Measurements from ENCODE around the gene PNPLA1. TPM values are rescaled to one million over a fixed set of nuclear protein-coding genes. Genes with fewer than 3 reads are reported as not detected.
A peak's percentile ranks its signal among the peaks of the same experiment; 100 is the strongest.

The PNPLA1 gene, protein sequence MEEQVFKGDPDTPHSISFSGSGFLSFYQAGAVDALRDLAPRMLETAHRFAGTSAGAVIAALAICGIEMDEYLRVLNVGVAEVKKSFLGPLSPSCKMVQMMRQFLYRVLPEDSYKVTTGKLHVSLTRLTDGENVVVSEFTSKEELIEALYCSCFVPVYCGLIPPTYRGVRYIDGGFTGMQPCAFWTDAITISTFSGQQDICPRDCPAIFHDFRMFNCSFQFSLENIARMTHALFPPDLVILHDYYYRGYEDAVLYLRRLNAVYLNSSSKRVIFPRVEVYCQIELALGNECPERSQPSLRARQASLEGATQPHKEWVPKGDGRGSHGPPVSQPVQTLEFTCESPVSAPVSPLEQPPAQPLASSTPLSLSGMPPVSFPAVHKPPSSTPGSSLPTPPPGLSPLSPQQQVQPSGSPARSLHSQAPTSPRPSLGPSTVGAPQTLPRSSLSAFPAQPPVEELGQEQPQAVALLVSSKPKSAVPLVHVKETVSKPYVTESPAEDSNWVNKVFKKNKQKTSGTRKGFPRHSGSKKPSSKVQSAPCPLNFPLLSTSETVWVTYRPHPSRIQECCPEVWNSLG
- 1 to 10 TPM; 1.7 to 3.8 (median 1.7) TPM for polyA plus RNA-seq (ENCODE audit: insufficient read length in 3 of 3)
- long read RNA-seq, donor 1, result 0 reads
- long read RNA-seq, donor 2, result 0 reads
- long read RNA-seq, donor 3, result 0 reads
- long read RNA-seq, donor 4, result 0 reads
- long read RNA-seq, donor 5, result 0 reads
- long read RNA-seq, donor 6, result 0 reads
- long read RNA-seq, donor 7, result 0 reads
- long read RNA-seq, donor 8, result 0 reads
- long read RNA-seq, donor 9, result 0 reads
- long read RNA-seq, donor 10, result 0 reads
- long read RNA-seq, donor 11, result 0 reads
- long read RNA-seq, donor 12, result 0 reads
- long read RNA-seq, donor 13, result 0 reads
- long read RNA-seq, donor 14, result 0 reads
- long read RNA-seq, donor 15, result 0 reads
- long read RNA-seq, donor 16, partial matches to known transcripts, result 0 of 2 reads
- long read RNA-seq, donor 16, other reads (novel, unspliced or antisense), result 0 of 2 reads

DNA sequence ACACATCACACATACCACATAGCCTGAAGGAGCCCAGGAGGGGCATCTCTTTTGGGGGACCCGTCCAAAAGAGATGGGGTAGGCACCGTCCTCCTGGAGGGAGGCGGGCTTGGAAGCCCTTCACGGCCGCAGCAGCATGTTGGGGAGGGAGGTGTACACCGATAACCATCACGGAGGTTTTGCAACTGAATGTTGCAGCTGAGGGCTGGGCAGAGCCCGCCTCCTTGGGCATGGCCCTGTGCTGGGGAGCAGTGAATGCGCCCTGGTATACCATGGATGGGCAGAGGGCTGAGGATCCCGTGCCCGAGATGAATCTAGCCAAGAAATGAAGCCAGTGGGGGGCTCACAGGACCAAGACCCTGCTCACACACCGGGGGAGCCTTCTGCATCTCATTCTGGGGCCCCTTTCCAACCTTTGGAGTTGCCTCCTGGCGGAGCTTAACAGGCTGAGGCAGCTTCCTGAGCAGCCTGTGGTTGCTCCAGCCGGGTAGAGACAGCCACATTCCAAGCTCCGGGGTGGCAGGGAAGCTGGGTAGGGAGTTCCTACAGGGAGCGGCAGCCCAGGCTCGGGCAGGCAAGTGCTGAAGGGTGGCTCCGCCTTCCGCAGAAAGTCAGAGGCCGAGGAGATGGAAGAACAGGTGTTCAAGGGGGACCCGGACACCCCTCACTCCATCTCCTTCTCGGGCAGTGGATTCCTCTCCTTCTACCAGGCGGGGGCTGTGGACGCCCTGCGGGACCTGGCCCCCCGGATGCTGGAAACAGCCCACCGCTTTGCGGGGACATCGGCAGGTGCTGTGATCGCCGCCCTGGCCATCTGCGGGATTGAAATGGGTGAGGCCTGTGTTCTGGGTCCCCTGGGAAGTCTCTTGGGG lies at the start of gene PNPLA1:
Gene PNPLA1 (plus strand): TSS at position 227 of the 872 bp plus-strand sequence. CDS start 400 bp downstream, at position 627.
- DNase-seq (ENCODE audit: extremely low read depth in 1 of 11, low read depth in 9 of 11, low spot score in 4 of 11), result no peak

DNA sequence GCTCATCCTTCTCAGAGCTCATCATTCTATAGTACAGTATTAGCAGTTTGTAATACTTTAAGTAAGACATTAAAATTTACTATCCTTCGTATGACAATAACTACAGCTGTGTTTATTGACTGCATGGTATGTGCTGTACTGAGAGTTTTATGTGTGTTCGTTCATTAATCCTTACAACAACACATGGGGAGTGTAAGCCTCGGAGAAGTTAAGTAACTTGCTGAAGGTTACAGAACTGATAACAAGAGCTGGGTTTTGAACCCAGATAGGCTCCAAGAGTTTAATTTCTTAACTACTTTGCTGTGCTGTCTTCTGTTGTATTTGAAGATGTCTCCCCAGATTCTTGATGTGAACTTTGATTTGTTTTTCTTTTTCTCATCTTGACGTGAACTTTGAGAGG lies 49.6 kb upstream of the PNPLA1 start:
- DNase-seq (ENCODE audit: extremely low read depth in 1 of 11, low read depth in 9 of 11, low spot score in 4 of 11), result no peak

DNA sequence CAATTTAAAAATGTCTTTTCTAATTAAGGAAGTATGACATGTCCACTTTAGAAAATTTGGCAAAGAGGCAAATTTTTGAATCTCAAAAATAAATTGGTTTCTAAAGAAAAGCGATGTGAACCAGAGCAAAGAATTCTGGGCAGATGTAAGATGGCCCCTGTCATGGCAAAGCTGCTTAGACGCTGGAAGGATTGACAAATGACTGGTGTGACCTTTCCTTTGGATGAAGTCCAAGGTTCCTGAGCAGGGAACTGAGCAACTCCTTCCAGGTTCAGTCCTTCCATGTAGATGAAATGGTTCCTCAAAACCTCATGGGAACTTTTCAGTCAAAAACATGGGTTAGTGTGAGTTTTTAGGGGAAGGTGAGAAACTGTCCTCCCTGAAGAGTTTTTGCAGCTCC lies 48.2 kb upstream of the PNPLA1 start:
- DNase-seq (ENCODE audit: extremely low read depth in 1 of 11, low read depth in 9 of 11, low spot score in 4 of 11), result no peak

DNA sequence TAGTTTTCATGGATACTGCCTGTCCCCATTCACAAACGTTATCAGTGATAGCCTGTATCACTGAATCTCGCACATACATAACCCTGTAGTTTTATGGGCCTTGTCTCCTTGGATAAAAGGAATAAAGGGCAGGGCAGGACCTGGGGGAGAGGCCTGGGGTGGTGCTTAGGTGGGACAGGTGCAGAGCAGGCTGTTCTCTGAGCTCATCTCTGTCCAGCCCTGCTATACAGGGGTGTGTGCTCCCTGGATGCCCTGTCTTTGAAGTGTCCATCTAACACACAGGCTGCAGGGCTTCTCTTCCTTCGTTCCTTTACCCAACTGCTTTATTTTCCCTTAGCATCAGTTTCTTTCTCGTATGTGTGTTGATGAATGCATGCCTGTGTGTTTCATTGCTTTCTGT lies 46.9 kb upstream of the PNPLA1 start:
- no peak for DNase-seq (ENCODE audit: extremely low read depth in 1 of 11, low read depth in 9 of 11, low spot score in 4 of 11)

DNA sequence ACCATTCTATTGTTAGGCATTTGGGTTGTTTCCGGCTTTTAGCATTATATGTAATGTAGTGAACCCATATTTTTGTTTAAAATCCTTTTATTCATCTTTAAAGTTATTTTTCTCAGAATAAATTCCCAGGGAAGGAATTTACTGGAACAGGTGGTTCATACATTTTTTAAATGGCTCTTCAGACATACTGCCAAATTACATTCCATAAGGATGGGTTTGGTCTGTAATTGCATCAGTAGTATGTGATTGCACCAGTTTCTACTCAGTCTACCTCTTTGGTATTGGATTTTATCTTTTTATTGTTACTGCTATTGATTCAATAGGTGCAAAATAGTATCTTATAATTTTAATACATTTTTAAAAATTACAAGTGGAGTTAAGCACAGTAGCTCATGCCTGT lies 46.2 kb upstream of the PNPLA1 start:
- no peak for DNase-seq (ENCODE audit: extremely low read depth in 1 of 11, low read depth in 9 of 11, low spot score in 4 of 11)

DNA sequence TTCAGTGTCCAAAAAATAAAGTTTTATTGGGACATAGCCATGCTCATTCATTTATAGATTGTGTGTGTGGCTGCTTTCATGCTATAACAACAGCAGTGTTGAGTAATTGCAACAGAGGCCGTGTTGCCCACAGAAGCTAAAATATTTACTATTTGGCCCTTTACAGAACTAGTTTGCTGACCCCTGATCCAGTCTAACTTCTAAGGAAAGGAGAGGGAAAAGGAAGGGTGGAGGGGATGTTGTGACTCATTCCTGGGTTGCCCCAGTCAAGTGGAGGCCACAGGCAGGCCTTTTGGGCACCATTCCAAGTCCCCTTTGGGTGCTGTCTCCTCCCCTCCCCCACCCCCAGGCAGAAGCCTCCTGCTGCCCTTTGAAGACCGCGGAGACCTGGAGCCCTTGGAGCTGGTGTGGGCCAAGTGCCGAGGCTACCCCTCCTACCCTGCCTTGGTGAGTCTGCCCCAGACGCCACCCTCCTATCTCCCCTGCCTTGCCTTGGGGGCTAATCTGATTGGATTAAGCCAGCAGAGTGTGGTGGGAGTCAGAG lies 44.9 kb upstream of the PNPLA1 start:
- DNase-seq (ENCODE audit: extremely low read depth in 1 of 11, low read depth in 9 of 11, low spot score in 4 of 11), result no peak

DNA sequence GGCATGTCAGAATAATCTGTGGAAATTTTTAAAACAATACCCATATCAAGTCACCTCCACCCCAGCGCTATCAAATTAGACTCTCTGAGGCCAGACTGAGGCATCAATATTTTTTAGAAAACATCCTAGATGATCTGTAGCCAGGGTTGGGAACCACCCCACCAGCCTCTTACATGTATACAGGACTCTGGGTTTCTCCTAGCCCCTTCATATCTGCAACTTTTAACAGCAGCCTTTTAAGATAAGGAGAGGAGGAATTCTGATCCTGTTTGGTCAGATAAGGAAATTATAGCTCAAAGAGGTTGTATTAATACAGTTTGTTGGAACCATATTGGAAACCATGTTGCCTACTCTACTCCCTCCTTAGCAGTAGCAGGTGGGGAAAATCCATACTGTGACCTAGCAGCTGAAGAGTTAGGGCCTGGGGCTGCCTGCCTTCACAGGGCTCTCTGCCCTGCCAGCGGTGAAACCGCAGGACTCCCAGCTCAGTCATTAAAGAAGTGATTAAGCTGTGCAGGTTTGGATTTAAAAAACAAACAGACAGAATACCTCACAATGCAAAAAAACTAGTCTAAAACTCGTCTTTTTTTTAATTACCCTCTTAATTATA lies 43.3 kb upstream of the PNPLA1 start:
- no peak for DNase-seq (ENCODE audit: extremely low read depth in 1 of 11, low read depth in 9 of 11, low spot score in 4 of 11)

DNA sequence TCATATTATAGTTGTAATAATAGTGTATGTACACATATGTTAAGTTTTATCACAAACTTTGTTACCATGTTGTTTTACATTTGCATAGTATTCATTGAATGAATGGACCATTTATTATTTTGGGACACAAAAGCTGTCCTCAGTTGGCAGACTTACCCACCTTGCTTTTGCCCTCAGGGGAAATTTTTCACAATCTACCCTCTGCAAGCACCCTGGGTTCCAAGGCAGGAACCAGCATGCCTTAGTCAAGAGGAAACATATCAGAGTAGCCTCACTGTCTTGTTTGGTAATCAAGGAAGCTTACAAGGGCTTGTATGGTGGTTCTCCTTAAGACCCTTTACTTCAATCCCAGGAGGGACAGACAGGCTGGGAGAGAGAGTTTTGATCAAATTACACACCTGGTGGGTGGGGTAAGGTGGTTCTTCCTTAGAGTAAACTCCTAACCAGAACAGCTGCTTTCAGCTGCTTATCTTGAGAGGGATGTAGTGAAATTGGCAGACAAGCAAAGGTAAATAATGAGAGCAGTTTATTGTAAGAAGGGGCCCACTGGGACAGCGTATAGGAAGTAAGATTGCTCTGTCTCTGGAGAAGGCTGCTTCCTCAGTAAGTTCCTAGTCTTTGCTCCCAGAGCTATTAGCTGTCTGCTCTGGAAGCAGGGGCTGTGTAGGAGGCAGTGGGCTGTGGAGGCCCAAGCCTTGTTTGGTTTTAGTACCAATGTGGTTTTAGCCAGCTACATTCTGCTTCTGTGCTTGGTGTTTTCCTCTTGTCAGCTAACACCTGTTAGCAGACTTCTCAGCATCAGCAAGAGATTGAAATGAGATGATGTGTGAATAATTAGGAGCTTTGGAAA lies 42.3 kb upstream of the PNPLA1 start:
- DNase-seq (ENCODE audit: extremely low read depth in 1 of 11, low read depth in 9 of 11, low spot score in 4 of 11), result no peak

DNA sequence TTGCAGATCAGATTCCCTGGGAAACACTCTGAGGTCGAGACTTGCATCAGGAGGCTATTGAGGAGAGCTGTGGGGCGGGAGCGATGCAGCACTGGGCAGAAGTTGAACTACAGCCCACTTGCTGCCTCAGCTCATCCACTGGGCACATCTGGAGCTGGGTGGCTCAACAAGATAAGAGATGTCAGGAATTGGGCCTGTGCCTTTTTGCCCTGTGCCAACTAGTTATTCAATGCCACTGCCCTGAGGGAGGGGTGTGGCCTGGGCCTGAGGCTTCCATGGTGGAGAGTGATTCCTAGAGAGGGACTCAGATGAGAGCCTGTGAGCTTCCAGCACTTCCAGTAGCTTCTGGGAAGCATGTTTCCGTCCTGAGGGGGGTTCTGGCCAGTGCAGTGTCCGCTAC lies 40.6 kb upstream of the PNPLA1 start:
- no peak for DNase-seq (ENCODE audit: extremely low read depth in 1 of 11, low read depth in 9 of 11, low spot score in 4 of 11)

DNA sequence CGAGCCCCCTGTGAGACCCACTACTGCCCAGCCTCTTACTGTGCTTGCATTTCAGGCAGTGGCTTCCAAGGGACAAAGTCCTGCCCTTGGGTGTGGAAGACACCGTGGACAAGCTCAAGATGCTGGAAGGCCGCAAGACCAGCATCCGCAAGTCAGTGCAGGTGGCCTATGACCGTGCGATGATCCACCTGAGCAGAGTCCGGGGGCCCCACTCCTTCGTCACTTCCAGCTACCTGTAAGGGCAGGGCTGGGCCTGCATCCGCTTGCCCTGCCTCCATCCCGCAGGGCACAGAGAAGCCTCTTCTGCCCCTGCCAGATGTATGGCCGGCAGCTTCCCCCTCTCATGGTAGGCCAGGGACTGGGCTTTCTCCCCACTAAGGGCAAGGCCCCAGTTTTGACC lies 39.5 kb upstream of the PNPLA1 start:
- DNase-seq (ENCODE audit: extremely low read depth in 1 of 11, low read depth in 9 of 11, low spot score in 4 of 11), result no peak

DNA sequence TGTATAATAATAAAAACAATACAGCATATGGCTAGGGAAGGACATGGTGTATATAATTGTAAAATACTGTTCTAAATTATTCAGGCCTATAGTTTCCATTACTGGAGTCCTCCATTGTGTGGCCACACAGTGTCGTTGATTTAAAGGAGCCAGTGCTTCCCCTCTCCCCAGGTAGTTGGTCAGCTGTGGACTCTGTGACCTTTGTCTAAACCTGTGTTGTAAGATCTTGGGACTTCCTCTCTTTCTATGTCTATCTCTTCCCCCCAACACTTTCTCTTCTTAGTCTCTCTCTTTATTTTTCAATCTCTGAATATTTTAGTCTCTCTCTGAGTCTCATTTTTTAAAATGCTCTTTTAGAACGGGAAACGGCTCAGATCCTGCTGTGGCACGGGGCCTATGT lies 37.7 kb upstream of the PNPLA1 start:
- no peak for DNase-seq (ENCODE audit: extremely low read depth in 1 of 11, low read depth in 9 of 11, low spot score in 4 of 11)

DNA sequence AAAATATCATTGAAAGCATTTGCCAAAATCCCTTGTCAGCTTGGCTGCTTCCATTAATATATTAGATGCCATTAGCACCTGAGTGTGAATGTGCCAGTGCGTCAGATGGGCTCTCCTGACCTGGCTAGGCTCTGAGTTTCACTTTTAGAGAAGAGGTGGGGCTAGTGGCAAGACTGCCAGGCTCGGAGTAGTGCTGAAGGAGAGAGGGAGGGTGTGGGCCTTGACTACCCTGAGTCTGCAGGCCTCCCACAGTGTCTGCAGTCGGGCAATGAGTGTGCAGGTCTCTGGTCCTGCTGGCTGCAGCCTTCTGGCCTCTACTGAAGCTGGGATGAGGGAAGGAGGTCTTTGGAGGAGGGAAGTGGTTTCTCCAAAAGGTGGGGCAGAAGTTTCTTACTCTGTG lies 34.6 kb upstream of the PNPLA1 start:
- no peak for DNase-seq (ENCODE audit: extremely low read depth in 1 of 11, low read depth in 9 of 11, low spot score in 4 of 11)

DNA sequence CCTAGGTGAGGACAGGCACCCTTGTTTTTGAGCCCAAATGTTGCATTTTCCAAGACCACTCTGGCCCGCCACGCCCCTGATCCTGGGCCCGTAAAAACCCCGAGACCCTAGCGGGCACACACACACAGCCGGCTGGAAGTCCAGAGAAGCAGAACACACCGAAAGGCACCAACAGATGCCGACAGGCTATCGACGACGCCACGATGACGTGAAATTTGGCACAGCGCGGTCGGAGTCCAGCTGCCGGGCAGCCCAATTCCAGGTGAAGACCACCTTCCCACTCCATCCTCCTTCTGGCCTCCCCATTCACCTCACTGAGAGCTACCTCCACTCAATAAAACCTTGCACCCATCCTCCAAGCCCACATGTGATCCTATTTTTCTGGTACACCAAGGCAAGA lies 34.0 kb upstream of the PNPLA1 start:
- DNase-seq (ENCODE audit: extremely low read depth in 1 of 11, low read depth in 9 of 11, low spot score in 4 of 11), result no peak

DNA sequence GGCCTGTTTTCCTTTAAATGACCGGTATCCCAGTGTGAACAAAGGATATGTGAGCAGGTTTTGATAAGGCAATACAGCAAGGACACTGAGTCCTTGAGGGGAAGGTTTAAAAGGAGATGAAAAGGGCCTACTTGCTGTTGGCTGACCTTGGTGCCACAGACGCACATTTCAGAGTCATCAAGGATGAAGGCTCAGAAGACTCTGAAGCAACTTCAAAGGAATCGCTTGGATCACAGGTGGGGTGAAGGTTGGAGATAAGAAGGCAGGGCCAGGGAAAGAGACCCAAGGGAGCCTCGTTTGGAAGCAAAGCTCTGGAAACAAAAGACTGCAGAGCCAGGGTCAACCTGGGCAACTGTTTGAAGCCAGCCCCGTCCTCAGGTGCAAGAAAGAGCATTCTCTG lies 30.1 kb upstream of the PNPLA1 start:
- DNase-seq (ENCODE audit: extremely low read depth in 1 of 11, low read depth in 9 of 11, low spot score in 4 of 11), result no peak

DNA sequence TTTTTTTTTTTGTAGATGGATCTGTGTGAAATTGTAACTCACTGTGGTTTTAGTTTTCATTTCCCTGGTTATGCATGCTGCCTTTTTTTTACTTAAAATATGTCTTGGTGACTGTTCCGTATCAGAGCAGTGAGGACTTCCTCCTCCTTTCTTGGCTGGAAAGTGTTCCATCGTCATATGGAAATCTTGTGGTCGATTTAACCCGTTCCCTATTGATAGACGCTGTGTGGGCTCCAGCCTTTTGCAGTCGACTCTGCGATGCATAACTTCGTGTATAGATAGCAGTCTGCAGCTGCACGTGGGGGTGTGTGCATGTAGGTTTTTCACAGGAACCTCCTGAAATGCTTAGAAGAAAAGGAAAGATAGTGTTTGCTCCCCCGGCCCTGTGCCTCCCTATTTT lies 28.1 kb upstream of the PNPLA1 start:
- no peak for DNase-seq (ENCODE audit: extremely low read depth in 1 of 11, low read depth in 9 of 11, low spot score in 4 of 11)

DNA sequence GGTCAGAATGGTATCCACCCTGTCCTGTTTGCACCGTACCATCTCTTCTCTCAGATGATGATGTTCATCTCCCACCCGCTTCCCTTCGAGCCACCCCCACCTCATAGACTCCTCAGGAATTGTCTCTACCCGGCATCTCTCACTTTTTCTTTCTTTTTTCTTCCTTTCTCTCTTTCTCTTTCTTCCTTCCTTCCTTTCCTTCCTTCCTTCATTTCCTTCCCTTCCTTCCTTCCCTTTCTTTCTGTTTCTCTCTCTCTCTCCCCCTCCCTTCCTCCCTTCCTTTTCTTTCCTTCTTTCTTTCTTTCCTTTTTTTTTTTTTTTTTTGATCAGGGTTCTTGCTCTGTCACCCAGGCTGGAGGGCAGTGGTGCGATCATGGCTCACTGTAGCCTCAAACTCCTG lies 27.7 kb upstream of the PNPLA1 start:
- no peak for DNase-seq (ENCODE audit: extremely low read depth in 1 of 11, low read depth in 9 of 11, low spot score in 4 of 11)

DNA sequence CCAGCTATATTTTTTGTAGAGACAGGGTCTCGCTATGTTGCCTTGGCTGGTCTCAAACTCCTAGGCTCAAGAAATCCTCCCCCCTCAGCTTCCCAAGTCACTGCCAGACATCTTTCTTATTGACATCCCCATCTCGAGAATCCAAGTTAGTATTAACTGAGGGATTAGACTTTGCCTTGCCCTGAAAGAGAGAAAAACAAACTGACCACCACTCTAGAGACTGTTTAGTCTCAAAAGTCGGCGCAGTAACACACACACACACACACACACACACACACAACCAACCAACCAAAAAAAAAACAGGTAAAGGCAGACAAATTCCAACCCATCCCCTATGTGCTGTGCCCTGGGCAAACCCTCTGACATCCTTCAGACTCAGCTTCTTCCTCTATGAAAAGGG lies 27.2 kb upstream of the PNPLA1 start:
- DNase-seq (ENCODE audit: extremely low read depth in 1 of 11, low read depth in 9 of 11, low spot score in 4 of 11), result peak in 2 of 11 donors; percentile 16 to 50
